ENCODE results near the gene ADD3. TPM values are rescaled to one million over a fixed set of nuclear protein-coding genes. Genes with fewer than 3 reads are reported as not detected.

ADD3 gene
- polyA plus RNA-seq, 1 donor (not counting 4 experiments of a cell fraction or from before 2014, with no cell fraction given), result 61.7 TPM

DNA sequence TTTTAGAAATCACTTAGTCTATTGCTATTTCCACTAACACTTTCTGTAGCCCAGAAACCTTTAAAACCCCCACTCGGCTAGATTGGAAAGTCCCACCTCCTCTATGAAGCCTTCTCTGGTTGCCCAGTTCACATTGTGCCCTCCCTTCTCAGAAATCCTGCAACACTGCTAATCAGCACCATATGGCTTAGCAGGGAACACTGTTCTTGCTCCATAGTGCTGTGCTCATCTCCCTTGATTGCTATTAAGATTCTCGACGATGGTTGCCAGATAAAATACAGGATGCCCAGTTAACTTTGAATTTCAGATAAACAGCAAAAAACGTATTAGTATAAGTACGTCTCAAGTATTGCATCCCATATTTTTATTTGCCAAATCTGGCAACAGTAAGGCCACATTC, 44.3 kb upstream of the ADD3 start:
- Histone ChIP-seq H2AFZ (ENCODE audit: control insufficient read depth, low read length) (no peak overlapping the region), H3K36me3 (ENCODE audit: control insufficient read depth in 2 of 2, extremely low read depth in 1 of 2, insufficient read depth in 2 of 2, low read length in 2 of 2) (no peaks in the 10 kb centered on the region), H3K79me2 (ENCODE audit: control insufficient read depth, insufficient read depth, low read length) (no peaks in the 10 kb centered on the region), H3K4me2 (ENCODE audit: control insufficient read depth, extremely low read depth, insufficient read depth, low read depth, low read length) (no peak overlapping the region), H3K9me3 (ENCODE audit: control insufficient read depth, low read depth, low read length) (no peaks in the 10 kb centered on the region), H4K20me1 (ENCODE audit: control insufficient read depth, extremely low read depth, insufficient read depth, low read length) (no peaks in the 10 kb centered on the region), H3K4me1 (ENCODE audit: control insufficient read depth, extremely low read depth, insufficient read depth, low read length) (peaks cover 3% of the 10 kb centered on the region), H3K27ac (ENCODE audit: control insufficient read depth, insufficient read depth, low read length) (no peak overlapping the region), H3K9me1 (ENCODE audit: control insufficient read depth, extremely low read depth, insufficient read depth, low read length) (no peaks in the 10 kb centered on the region), H3K27me3 (ENCODE audit: control insufficient read depth, extremely low read depth, insufficient read depth, low read length) (no peaks in the 10 kb centered on the region), H3K9ac (ENCODE audit: control insufficient read depth, extremely low read depth, insufficient read depth, low read length) (no peak overlapping the region), H3K4me3 (ENCODE audit: control insufficient read depth in 2 of 3, extremely low read depth in 1 of 3, insufficient read depth in 2 of 3, low read depth in 1 of 3, low read length in 3 of 3) (no peak overlapping the region)
- no peak for DNase-seq (ENCODE audit: low read depth, low spot score)
- FAIRE-seq, result no peak
- dilution Hi-C loops (cut with MboI; ENCODE audit: extremely low pct_ligation_motif_present, low sequenced_read_pairs), result no loop called here
- TF ChIP-seq EZH2 (IDR thresholded peaks at IDR 0.05; ENCODE audit: low read length), result no peak
- TF ChIP-seq, protein P1, sequence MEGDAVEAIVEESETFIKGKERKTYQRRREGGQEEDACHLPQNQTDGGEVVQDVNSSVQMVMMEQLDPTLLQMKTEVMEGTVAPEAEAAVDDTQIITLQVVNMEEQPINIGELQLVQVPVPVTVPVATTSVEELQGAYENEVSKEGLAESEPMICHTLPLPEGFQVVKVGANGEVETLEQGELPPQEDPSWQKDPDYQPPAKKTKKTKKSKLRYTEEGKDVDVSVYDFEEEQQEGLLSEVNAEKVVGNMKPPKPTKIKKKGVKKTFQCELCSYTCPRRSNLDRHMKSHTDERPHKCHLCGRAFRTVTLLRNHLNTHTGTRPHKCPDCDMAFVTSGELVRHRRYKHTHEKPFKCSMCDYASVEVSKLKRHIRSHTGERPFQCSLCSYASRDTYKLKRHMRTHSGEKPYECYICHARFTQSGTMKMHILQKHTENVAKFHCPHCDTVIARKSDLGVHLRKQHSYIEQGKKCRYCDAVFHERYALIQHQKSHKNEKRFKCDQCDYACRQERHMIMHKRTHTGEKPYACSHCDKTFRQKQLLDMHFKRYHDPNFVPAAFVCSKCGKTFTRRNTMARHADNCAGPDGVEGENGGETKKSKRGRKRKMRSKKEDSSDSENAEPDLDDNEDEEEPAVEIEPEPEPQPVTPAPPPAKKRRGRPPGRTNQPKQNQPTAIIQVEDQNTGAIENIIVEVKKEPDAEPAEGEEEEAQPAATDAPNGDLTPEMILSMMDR (optimal IDR thresholded peaks at IDR 0.05 in 1 of 3, IDR thresholded peaks at IDR 0.05 in 1 of 3, conservative IDR thresholded peaks at IDR 0.05 in 1 of 3; ENCODE audit: extremely low read depth in 1 of 3, insufficient read depth in 2 of 3, low read length in 3 of 3), result no peak

- H3K27me3 ChIP-seq (ENCODE audit: control insufficient read depth, extremely low read depth, insufficient read depth, low read length), result no peaks in the 10 kb centered on the region
- DNase-seq (ENCODE audit: low read depth, low spot score), result no peak
- H4K20me1 ChIP-seq (ENCODE audit: control insufficient read depth, extremely low read depth, insufficient read depth, low read length), result no peaks in the 10 kb centered on the region
- H2AFZ ChIP-seq (ENCODE audit: control insufficient read depth, low read length), result no peak overlapping the region
- no peak overlapping the region for H3K9ac ChIP-seq (ENCODE audit: control insufficient read depth, extremely low read depth, insufficient read depth, low read length)
- H3K9me3 ChIP-seq (ENCODE audit: control insufficient read depth, low read depth, low read length), result no peaks in the 10 kb centered on the region
- H3K27ac ChIP-seq (ENCODE audit: control insufficient read depth, insufficient read depth, low read length), result no peak overlapping the region
- no peak overlapping the region for H3K4me2 ChIP-seq (ENCODE audit: control insufficient read depth, extremely low read depth, insufficient read depth, low read depth, low read length)
- dilution Hi-C loops (cut with MboI; ENCODE audit: extremely low pct_ligation_motif_present, low sequenced_read_pairs), result no loop called here
- H3K36me3 ChIP-seq (ENCODE audit: control insufficient read depth in 2 of 2, extremely low read depth in 1 of 2, insufficient read depth in 2 of 2, low read length in 2 of 2), result no peaks in the 10 kb centered on the region
- no peaks in the 10 kb centered on the region for H3K79me2 ChIP-seq (ENCODE audit: control insufficient read depth, insufficient read depth, low read length)
- H3K9me1 ChIP-seq (ENCODE audit: control insufficient read depth, extremely low read depth, insufficient read depth, low read length), result no peaks in the 10 kb centered on the region
- H3K4me1 ChIP-seq (ENCODE audit: control insufficient read depth, extremely low read depth, insufficient read depth, low read length), result peaks cover 3% of the 10 kb centered on the region
- no peak for TF ChIP-seq EZH2 (IDR thresholded peaks at IDR 0.05; ENCODE audit: low read length)
- TF ChIP-seq, protein P1 (optimal IDR thresholded peaks at IDR 0.05 in 1 of 3, IDR thresholded peaks at IDR 0.05 in 1 of 3, conservative IDR thresholded peaks at IDR 0.05 in 1 of 3; ENCODE audit: extremely low read depth in 1 of 3, insufficient read depth in 2 of 3, low read length in 3 of 3), result no peak
- no peak overlapping the region for H3K4me3 ChIP-seq (ENCODE audit: control insufficient read depth in 2 of 3, extremely low read depth in 1 of 3, insufficient read depth in 2 of 3, low read depth in 1 of 3, low read length in 3 of 3)
- no peak for FAIRE-seq
These were observed 43.5 kb upstream of the ADD3 start for GRCh38 chr10:109964318-109964717.

Measured in keratinocyte (primary cell).